ENCODE measurements around the gene RNASE4. TPM values are rescaled to one million over a fixed set of nuclear protein-coding genes. Genes with fewer than 3 reads are reported as not detected.

RNASE4 gene
- total RNA-seq, 4 donors from 2014 or later = 61.9 to 107 (median 82.9) TPM

DNA sequence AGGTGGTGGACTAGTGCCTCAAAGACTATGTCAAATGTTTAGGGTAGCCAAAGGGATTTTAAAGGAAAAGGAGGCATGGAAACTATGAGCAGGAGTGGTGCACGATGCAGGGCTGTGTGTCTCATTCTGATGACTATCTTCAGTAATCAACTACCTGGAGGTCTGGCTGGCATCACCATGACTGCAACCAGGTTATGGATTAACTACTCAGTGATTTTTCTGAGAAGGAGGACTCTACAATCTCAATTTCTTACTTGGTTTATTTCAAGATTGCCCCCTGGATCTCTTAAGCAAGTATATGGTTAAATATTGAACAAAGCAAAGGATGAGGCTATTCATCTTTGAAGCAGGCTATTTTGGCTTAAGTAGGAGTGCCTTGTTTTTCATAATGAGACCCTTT lies 42.2 kb downstream of the RNASE4 start:
- H3K9me3 ChIP-seq = no peaks in the 10 kb centered on the region
- intact Hi-C loops (cut with DNase I) = no loop called here
- H3K36me3 ChIP-seq = no peaks in the 10 kb centered on the region
- H3K4me3 ChIP-seq = no peak overlapping the region
- H3K27me3 ChIP-seq = peaks cover 0 to 38% (median 0%) of the 10 kb centered on the region in 4 donors
- no peak for DNase-seq (ENCODE audit: extremely low spot score)
- no peak overlapping the region for H3K27ac ChIP-seq (replicated peaks in 1 of 4)
- TF ChIP-seq POLR2A (IDR thresholded peaks at IDR 0.05; ENCODE audit: low read depth) = no peak
- TF ChIP-seq, protein P1, sequence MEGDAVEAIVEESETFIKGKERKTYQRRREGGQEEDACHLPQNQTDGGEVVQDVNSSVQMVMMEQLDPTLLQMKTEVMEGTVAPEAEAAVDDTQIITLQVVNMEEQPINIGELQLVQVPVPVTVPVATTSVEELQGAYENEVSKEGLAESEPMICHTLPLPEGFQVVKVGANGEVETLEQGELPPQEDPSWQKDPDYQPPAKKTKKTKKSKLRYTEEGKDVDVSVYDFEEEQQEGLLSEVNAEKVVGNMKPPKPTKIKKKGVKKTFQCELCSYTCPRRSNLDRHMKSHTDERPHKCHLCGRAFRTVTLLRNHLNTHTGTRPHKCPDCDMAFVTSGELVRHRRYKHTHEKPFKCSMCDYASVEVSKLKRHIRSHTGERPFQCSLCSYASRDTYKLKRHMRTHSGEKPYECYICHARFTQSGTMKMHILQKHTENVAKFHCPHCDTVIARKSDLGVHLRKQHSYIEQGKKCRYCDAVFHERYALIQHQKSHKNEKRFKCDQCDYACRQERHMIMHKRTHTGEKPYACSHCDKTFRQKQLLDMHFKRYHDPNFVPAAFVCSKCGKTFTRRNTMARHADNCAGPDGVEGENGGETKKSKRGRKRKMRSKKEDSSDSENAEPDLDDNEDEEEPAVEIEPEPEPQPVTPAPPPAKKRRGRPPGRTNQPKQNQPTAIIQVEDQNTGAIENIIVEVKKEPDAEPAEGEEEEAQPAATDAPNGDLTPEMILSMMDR (IDR thresholded peaks at IDR 0.05) = no peak
- no peak for TF ChIP-seq EP300 (IDR thresholded peaks at IDR 0.05)
- no peak for TF ChIP-seq POLR2AphosphoS5 (IDR thresholded peaks at IDR 0.05)
- 94% methylated on average over 1 of the region's 1 CpG for WGBS
- H3K4me1 ChIP-seq = peaks cover 0 to 6% (median 0%) of the 10 kb centered on the region in 4 donors

- 70% methylated on average over 6 of the region's 6 CpGs for WGBS
- TF ChIP-seq POLR2A (IDR thresholded peaks at IDR 0.05; ENCODE audit: low read depth) (no peak), POLR2AphosphoS5 (IDR thresholded peaks at IDR 0.05) (no peak), EP300 (IDR thresholded peaks at IDR 0.05) (no peak)
- TF ChIP-seq, protein P1 (IDR thresholded peaks at IDR 0.05) = no peak
- no peak overlapping the region for H3K4me3 ChIP-seq
- H3K4me1 ChIP-seq = no peaks in the 10 kb centered on the region
- intact Hi-C loops (cut with DNase I) = no loop called here
- H3K36me3 ChIP-seq = no peaks in the 10 kb centered on the region
- no peak for DNase-seq (ENCODE audit: extremely low spot score)
- peaks cover 0 to 8% (median 0%) of the 10 kb centered on the region in 4 donors for H3K27me3 ChIP-seq
- H3K9me3 ChIP-seq = no peaks in the 10 kb centered on the region
- H3K27ac ChIP-seq (replicated peaks in 1 of 4) = no peak overlapping the region
Observed at GRCh38 chr14:20730891-20731290, 46.5 kb downstream of the RNASE4 start.

DNA sequence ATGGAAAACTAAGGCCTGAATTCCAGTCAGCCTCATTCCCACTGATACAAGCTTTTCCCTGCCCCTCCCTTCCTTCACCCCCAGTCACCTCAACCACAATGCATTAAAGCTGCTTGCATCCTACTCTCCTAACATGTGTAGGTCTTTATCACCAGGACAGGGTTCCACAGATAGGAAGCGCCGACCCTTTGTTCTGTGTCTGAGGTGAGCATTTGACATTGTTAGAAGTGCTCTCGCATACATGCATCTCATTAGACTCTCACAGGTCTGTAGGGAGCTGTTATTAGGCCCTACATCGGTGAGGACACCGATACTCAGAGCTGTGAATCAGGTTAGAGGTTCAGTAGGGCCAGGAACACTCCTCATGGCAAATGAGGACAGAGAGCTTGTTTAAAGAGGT lies 48.1 kb downstream of the RNASE4 start:
- Histone ChIP-seq H3K36me3 (no peaks in the 10 kb centered on the region), H3K27ac (replicated peaks in 1 of 4) (no peak overlapping the region)
- intact Hi-C loops (cut with DNase I) = no loop called here

GRCh38 chr14:20732979-20733635 lies 48.7 kb downstream of the RNASE4 start:
- 70% methylated on average over 6 of the region's 6 CpGs for WGBS
- H3K9me3 ChIP-seq = no peaks in the 10 kb centered on the region
- DNase-seq (ENCODE audit: extremely low spot score) = no peak
- intact Hi-C loops (cut with DNase I) = no loop called here
- H3K4me1 ChIP-seq = no peaks in the 10 kb centered on the region
- no peak overlapping the region for H3K4me3 ChIP-seq
- no peak overlapping the region for H3K27ac ChIP-seq (replicated peaks in 1 of 4)
- H3K27me3 ChIP-seq = no peaks in the 10 kb centered on the region
- no peak for TF ChIP-seq EP300 (IDR thresholded peaks at IDR 0.05)
- TF ChIP-seq POLR2A (IDR thresholded peaks at IDR 0.05; ENCODE audit: low read depth) = no peak
- no peak for TF ChIP-seq POLR2AphosphoS5 (IDR thresholded peaks at IDR 0.05)
- TF ChIP-seq, protein P1 (IDR thresholded peaks at IDR 0.05) = no peak
- H3K36me3 ChIP-seq = no peaks in the 10 kb centered on the region

More for the DNA sequence above, 48.1 kb downstream of the RNASE4 start:
- TF ChIP-seq POLR2A (IDR thresholded peaks at IDR 0.05; ENCODE audit: low read depth) = no peak
- no peak for TF ChIP-seq POLR2AphosphoS5 (IDR thresholded peaks at IDR 0.05)
- no peak for TF ChIP-seq EP300 (IDR thresholded peaks at IDR 0.05)
- TF ChIP-seq, protein P1 (IDR thresholded peaks at IDR 0.05) = no peak
- WGBS = 96% methylated on average over 5 of the region's 5 CpGs
- no peak for DNase-seq (ENCODE audit: extremely low spot score)
- Histone ChIP-seq H3K9me3 (no peaks in the 10 kb centered on the region), H3K4me1 (no peaks in the 10 kb centered on the region), H3K4me3 (no peak overlapping the region), H3K27me3 (no peaks in the 10 kb centered on the region)

Measured in esophagus muscularis mucosa (tissue), 4 donors.